ENCODE data around the gene RPS15.

The RPS15 gene

GRCh38 chr19:1467490-1468273 is 29.5 kb downstream of the RPS15 start:
- no peak for TF ChIP-seq CTCF (IDR thresholded peaks at IDR 0.05; ENCODE audit: control insufficient read depth, insufficient read depth, low read depth, low read length, missing control alignments)
- H3K4me3 ChIP-seq (ENCODE audit: control insufficient read depth, low read depth, low read length): no peak overlapping the region
- DNase-seq (ENCODE audit: low read depth): no peak

- TF ChIP-seq CTCF (IDR thresholded peaks at IDR 0.05; ENCODE audit: control insufficient read depth, insufficient read depth, low read depth, low read length, missing control alignments): no peak
- DNase-seq (ENCODE audit: low read depth): no peak
- H3K4me3 ChIP-seq (ENCODE audit: control insufficient read depth, low read depth, low read length): peak overlapping the region; percentile 13
These were observed 30.2 kb downstream of the RPS15 start for GRCh38 chr19:1468274-1468820.

GRCh38 chr19:1468821-1469254 is 30.6 kb downstream of the RPS15 start:
- peak overlapping the region; percentile 18 for H3K4me3 ChIP-seq (ENCODE audit: control insufficient read depth, low read depth, low read length)
- DNase-seq (ENCODE audit: low read depth): no peak
- TF ChIP-seq CTCF (IDR thresholded peaks at IDR 0.05; ENCODE audit: control insufficient read depth, insufficient read depth, low read depth, low read length, missing control alignments): no peak

GRCh38 chr19:1469255-1470054 is 31.3 kb downstream of the RPS15 start:
- no peak for DNase-seq (ENCODE audit: low read depth)
- TF ChIP-seq CTCF (IDR thresholded peaks at IDR 0.05; ENCODE audit: control insufficient read depth, insufficient read depth, low read depth, low read length, missing control alignments): no peak
- H3K4me3 ChIP-seq (ENCODE audit: control insufficient read depth, low read depth, low read length): peak overlapping the region; percentile 40

- no peak for DNase-seq (ENCODE audit: low read depth)
- no peak for TF ChIP-seq CTCF (IDR thresholded peaks at IDR 0.05; ENCODE audit: control insufficient read depth, insufficient read depth, low read depth, low read length, missing control alignments)
- peak overlapping the region; percentile 40 for H3K4me3 ChIP-seq (ENCODE audit: control insufficient read depth, low read depth, low read length)
These were observed 31.8 kb downstream of the RPS15 start for GRCh38 chr19:1470055-1470304.

GRCh38 chr19:1470305-1471009 is 32.3 kb downstream of the RPS15 start:
- no peak for DNase-seq (ENCODE audit: low read depth)
- peak overlapping the region; percentile 40 for H3K4me3 ChIP-seq (ENCODE audit: control insufficient read depth, low read depth, low read length)
- no peak for TF ChIP-seq CTCF (IDR thresholded peaks at IDR 0.05; ENCODE audit: control insufficient read depth, insufficient read depth, low read depth, low read length, missing control alignments)
